H1 (cell line): Measurements from ENCODE around the gene TIMM29. TPM values are rescaled to one million over a fixed set of nuclear protein-coding genes. Genes with fewer than 3 reads are reported as not detected.
A peak's percentile ranks its signal among the peaks of the same experiment; 100 is the strongest.

ENCODE experiments used
- CTCF ChIA-PET: fragments of 300-600 bp; sonication (Branson Sonifier 250); formaldehyde crosslinking; loops from one replicate; lab custom pipeline; 2021; ENCODE audit not compliant: partially characterized antibody; lab: Charles Lee
- POLR2A ChIA-PET: fragments of 300-600 bp; sonication (Branson Sonifier 250); formaldehyde crosslinking; loops from one replicate; lab custom pipeline; 2021; ENCODE audit warnings: inconsistent platforms; ENCODE audit not compliant: partially characterized antibody; lab: Charles Lee
- DNase-seq, 2 experiments: peaks; one replicate each; pipeline versions ENCODE4 v3.0.0 to v3.0.0-alpha.2; 2010 to 2022; ENCODE audit warnings: low spot score in 2 of 2, low read depth in 1 of 2, mixed read lengths in 1 of 2
- FAIRE-seq: peaks from 2 replicates; lab custom pipeline; 2011; peaks lifted over from hg19 to GRCh38; lab: Jason Lieb, UNC
- H2AFZ ChIP-seq: 2 replicates; pipeline ENCODE4 v1.8.1; 2012; ENCODE audit warnings: low read length, inconsistent platforms
- H2AK5ac ChIP-seq: 2 replicates; pipeline ENCODE4 v1.6.1; 2013; ENCODE audit warnings: low read depth, low read length
- H2BK120ac ChIP-seq: replicated peaks from 2 replicates; pipeline ENCODE3; 2013; ENCODE audit warnings: low read depth, low read length, inconsistent platforms
- H2BK12ac ChIP-seq: 2 replicates; pipeline ENCODE4 v1.6.1; 2013; ENCODE audit warnings: low read depth, low read length
- H2BK15ac ChIP-seq: 2 replicates; pipeline ENCODE4 v1.6.1; 2013; ENCODE audit warnings: low read length
- H2BK20ac ChIP-seq: 2 replicates; pipeline ENCODE4 v1.6.1; 2013; ENCODE audit warnings: low read length
- H2BK5ac ChIP-seq: 2 replicates; pipeline ENCODE4 v1.6.1; 2013; ENCODE audit warnings: low read depth, low read length
- H3K14ac ChIP-seq: 2 replicates; pipeline ENCODE4 v1.6.1; 2013; ENCODE audit warnings: inconsistent platforms; ENCODE audit not compliant: insufficient read length
- H3K18ac ChIP-seq: 2 replicates; pipeline ENCODE4 v1.6.1; 2013; ENCODE audit warnings: low read length; ENCODE audit errors: extremely low read depth
- H3K23ac ChIP-seq: 2 replicates; pipeline ENCODE4 v1.6.1; 2013; ENCODE audit warnings: inconsistent platforms; ENCODE audit not compliant: insufficient read length
- H3K23me2 ChIP-seq: 2 replicates; pipeline ENCODE4 v1.6.1; 2013; ENCODE audit warnings: low read depth, low read length
- H3K27ac ChIP-seq: 2 replicates; pipeline ENCODE4 v1.6.1; 2011; ENCODE audit warnings: low read depth, low read length, inconsistent platforms
- H3K27me3 ChIP-seq, 4 experiments: replicated peaks in 1 of 4; 1 replicate in 1 of 4; 2 replicates in 3 of 4; pipeline versions ENCODE4 v1.6.1 to v1.8.1; 2011 to 2013; ENCODE audit warnings: low read length in 3 of 4, mild to moderate bottlenecking in 3 of 4, inconsistent platforms in 2 of 4, mixed read lengths in 2 of 4, moderate library complexity in 1 of 4; ENCODE audit not compliant: control insufficient read depth in 3 of 4, insufficient read depth in 3 of 4; ENCODE audit errors: extremely low read depth in 1 of 4
- H3K36me3 ChIP-seq, 4 experiments: 2 replicates each; pipeline versions ENCODE4 v1.6.1 to v1.8.1; 2011 to 2013; ENCODE audit warnings: mild to moderate bottlenecking in 4 of 4, low read length in 3 of 4, moderate library complexity in 2 of 4, control low read depth in 1 of 4, inconsistent platforms in 1 of 4; ENCODE audit not compliant: insufficient read depth in 4 of 4, control insufficient read depth in 2 of 4
- H3K4ac ChIP-seq: replicated peaks from 2 replicates; pipeline ENCODE3; 2013; ENCODE audit warnings: low read length, low read depth, mixed read lengths, inconsistent platforms; ENCODE audit not compliant: insufficient read length
- H3K4me1 ChIP-seq, 4 experiments: replicated peaks in 1 of 4; 1 replicate in 1 of 4; 2 replicates in 3 of 4; pipeline versions ENCODE4 v1.6.1 to v1.8.1; 2011 to 2013; ENCODE audit warnings: low read length in 3 of 4, inconsistent platforms in 2 of 4, mixed read lengths in 1 of 4; ENCODE audit not compliant: insufficient read depth in 4 of 4, control insufficient read depth in 3 of 4
- H3K4me2 ChIP-seq, 2 experiments: 2 replicates each; pipeline versions ENCODE4 v1.6.1 to v1.8.1; 2011 to 2013; ENCODE audit warnings: low read depth in 2 of 2, low read length in 2 of 2, control low read depth in 1 of 2, inconsistent platforms in 1 of 2, mild to moderate bottlenecking in 1 of 2; ENCODE audit not compliant: insufficient read depth in 1 of 2
- H3K4me3 ChIP-seq, 4 experiments: fragments of 200-600, 300-600 bp in 1 of 4; sonication (generic), shearing (Covaris generic), sonication (Bioruptor Twin) in 1 of 4; 2 replicates each; pipeline versions ENCODE4 v1.5.1 to v1.8.1; 2011 to 2016; ENCODE audit warnings: low read length in 4 of 4, low read depth in 3 of 4, control low read depth in 2 of 4, inconsistent platforms in 2 of 4, mild to moderate bottlenecking in 2 of 4, mixed read lengths in 1 of 4, moderate library complexity in 1 of 4; ENCODE audit not compliant: insufficient read depth in 2 of 4; ENCODE audit errors: extremely low read depth in 1 of 4
- H3K56ac ChIP-seq: replicated peaks from 2 replicates; pipeline ENCODE3; 2013; ENCODE audit warnings: low read depth, mild to moderate bottlenecking, mixed read lengths, low read length, inconsistent platforms; ENCODE audit not compliant: insufficient read length
- H3K79me1 ChIP-seq: 2 replicates; pipeline ENCODE4 v1.6.1; 2013; ENCODE audit warnings: low read depth, low read length, control low read depth
- H3K79me2 ChIP-seq, 2 experiments: 2 replicates each; pipeline versions ENCODE4 v1.6.1 to v1.8.1; 2012 to 2013; ENCODE audit warnings: low read length in 2 of 2, mild to moderate bottlenecking in 2 of 2, inconsistent platforms in 1 of 2; ENCODE audit not compliant: insufficient read depth in 2 of 2, control insufficient read depth in 1 of 2
- H3K9ac ChIP-seq, 4 experiments: replicated peaks in 1 of 4; 1 replicate in 1 of 4; 2 replicates in 3 of 4; pipeline versions ENCODE4 v1.6.1 to v1.8.1; 2011 to 2013; ENCODE audit warnings: low read depth in 3 of 4, low read length in 3 of 4, control low read depth in 2 of 4, mild to moderate bottlenecking in 2 of 4, moderate library complexity in 2 of 4, inconsistent platforms in 1 of 4; ENCODE audit errors: extremely low read depth in 1 of 4
- H3K9me3 ChIP-seq, 2 experiments: 2 replicates each; pipeline versions ENCODE4 v1.6.1 to v1.8.1; 2012 to 2013; ENCODE audit warnings: mild to moderate bottlenecking in 2 of 2, moderate library complexity in 2 of 2, control low read depth in 1 of 2, inconsistent platforms in 1 of 2, low read depth in 1 of 2, low read length in 1 of 2, mixed read lengths in 1 of 2; ENCODE audit not compliant: insufficient read depth in 2 of 2
- H4K20me1 ChIP-seq, 2 experiments: replicated peaks in 1 of 2; 2 replicates each; pipeline versions ENCODE3 to v1.8.1; 2011 to 2013; ENCODE audit warnings: inconsistent platforms in 2 of 2, low read length in 2 of 2, mild to moderate bottlenecking in 1 of 2; ENCODE audit not compliant: insufficient read depth in 2 of 2, control insufficient read depth in 1 of 2
- H4K5ac ChIP-seq: 2 replicates; pipeline ENCODE4 v1.6.1; 2013; ENCODE audit warnings: low read length, low read depth, mixed read lengths, inconsistent platforms; ENCODE audit not compliant: insufficient read length
- H4K8ac ChIP-seq: 2 replicates; pipeline ENCODE4 v1.8.0; 2013; ENCODE audit warnings: mild to moderate bottlenecking, moderate library complexity, low read length, inconsistent platforms; ENCODE audit not compliant: insufficient read depth; ENCODE audit errors: extremely low read depth
- H4K91ac ChIP-seq: replicated peaks from 2 replicates; pipeline ENCODE3; 2013; ENCODE audit warnings: low read length, mixed read lengths, inconsistent platforms; ENCODE audit not compliant: insufficient read length
- CBX5 ChIP-seq: fragments of 300-800, 300-1000 bp; sonication (generic); IDR thresholded peaks from 2 replicates; pipeline ENCODE4 v1.7.1; 2016; ENCODE audit warnings: antibody characterized with exemption, low read length, low read depth
- CEBPB ChIP-seq: IDR thresholded peaks from 2 replicates; pipeline ENCODE4 v1.6.1; 2012; ENCODE audit warnings: low read depth, low read length
- CHD2 ChIP-seq: IDR thresholded peaks from 2 replicates; pipeline ENCODE4 v1.6.1; 2012; ENCODE audit warnings: low read length, improper control_type of control experiment
- JUN ChIP-seq: IDR thresholded peaks from 2 replicates; pipeline ENCODE4 v1.6.1; 2011; ENCODE audit warnings: low read depth, mild to moderate bottlenecking, improper control_type of control experiment, low read length
- POU5F1 ChIP-seq: IDR thresholded peaks from 2 replicates; pipeline ENCODE4 v1.6.1; 2011; ENCODE audit warnings: low read depth, mild to moderate bottlenecking, low read length, moderate library complexity
- RAD21 ChIP-seq, 2 experiments: IDR thresholded peaks in 1 of 2; conservative IDR thresholded peaks in 1 of 2; 2 replicates each; pipeline ENCODE4 v1.6.1; 2011; ENCODE audit warnings: low read depth in 2 of 2, low read length in 2 of 2, improper control_type of control experiment in 1 of 2, inconsistent platforms in 1 of 2, mild to moderate bottlenecking in 1 of 2, moderate library complexity in 1 of 2
- RNF2 ChIP-seq: fragments of 200-900, 300-1000 bp; sonication (generic); IDR thresholded peaks from 2 replicates; pipeline ENCODE4 v1.7.1; 2016; ENCODE audit warnings: borderline replicate concordance, low read depth, mild to moderate bottlenecking, antibody characterized with exemption, low read length; ENCODE audit not compliant: poor library complexity, severe bottlenecking; ENCODE audit errors: missing control alignments
- SIRT6 ChIP-seq: IDR thresholded peaks from one replicate; pipeline ENCODE4 v1.7.1; 2012; ENCODE audit warnings: low read length, inconsistent platforms
- SRF ChIP-seq: IDR thresholded peaks from 2 replicates; pipeline ENCODE4 v1.6.1; 2011; ENCODE audit warnings: mild to moderate bottlenecking, low read depth, low read length, moderate library complexity
- SUZ12 ChIP-seq: fragments of 200-600 bp; sonication (generic); IDR thresholded peaks from 2 replicates; pipeline ENCODE4 v1.6.1; 2012; ENCODE audit warnings: mild to moderate bottlenecking, inconsistent platforms, low read length, moderate library complexity, mixed read lengths
- WGBS, 2 experiments: shearing (Covaris generic) in 1 of 2; methylation state at CpG; one replicate each; pipeline versions ENCODE4 v1.1.6 to v1.1.7; 2013 to 2015; ENCODE audit warnings: low lambda C conversion rate in 2 of 2, mixed read lengths in 2 of 2, inconsistent platforms in 1 of 2, low coverage in 1 of 2, missing lambda C conversion rate in 1 of 2; ENCODE audit not compliant: insufficient replicate concordance in 2 of 2, insufficient coverage in 1 of 2, insufficient read length in 1 of 2; ENCODE audit errors: extremely low coverage in 1 of 2, missing lambda C conversion rate in 1 of 2; 5-methylcytosine and 5-hydroxymethylcytosine counted together
- polyA plus RNA-seq, 7 experiments: library from polyadenylated mRNA; depleted of rRNA in 3 of 7; stranded (reverse) in 5 of 7; unstranded in 2 of 7; fragments of >200 nt in 5 of 7; fragments of 200-250 nt in 2 of 7; gene quantifications; 1 replicate in 5 of 7; 2 replicates in 1 of 7; 4 replicates in 1 of 7; pipeline versions ENCODE4 v1.2.1 to v1.2.3, GENCODE V29; 2011 to 2013; ENCODE audit warnings: missing spikeins in 2 of 7, mixed read lengths in 2 of 7
- total RNA-seq: library from RNA; stranded (reverse); fragmentation: NEBNext Ultra II Directional; extraction: Animal tissue kit (Norgen Biotek cat#: 25700); gene quantifications from 2 replicates; pipeline ENCODE4 v1.2.1, GENCODE V29; 2021
- TF ChIP-seq, protein P1 (sequence below): IDR thresholded peaks from 2 replicates; pipeline ENCODE4 v1.6.1; 2011; ENCODE audit warnings: low read depth, mild to moderate bottlenecking, low read length; ENCODE audit not compliant: insufficient read depth

TIMM29 gene
- total and polyA plus RNA-seq, 2 of the 8 experiments (the other 6 are each of a cell fraction or from before 2014, with no cell fraction given) = 15.9 to 24.0 TPM

DNA sequence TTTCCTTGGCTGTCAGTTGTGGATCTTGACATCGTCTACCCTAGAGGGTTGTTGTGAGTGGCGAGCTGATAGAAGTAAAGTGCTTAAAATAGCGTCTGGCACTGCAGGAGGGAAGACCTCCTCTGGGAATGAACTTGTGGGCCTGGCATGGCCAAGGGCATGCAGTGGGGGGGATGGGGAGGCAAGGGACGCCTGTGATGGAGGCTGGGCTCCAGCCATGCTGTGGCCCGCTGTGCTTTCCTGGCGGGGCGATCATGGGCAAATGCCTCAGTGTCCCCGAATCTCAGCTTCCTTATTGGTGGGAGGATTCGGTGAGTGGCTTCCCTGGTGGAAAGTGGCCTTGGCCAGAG lies 46.5 kb upstream of the TIMM29 start:
- Histone ChIP-seq H3K56ac (no peak overlapping the region), H3K27me3 (no peaks in the 10 kb centered on the region), H3K27ac (0 out of 2 replicates have a peak overlapping the region, but pooled peaks have one; percentile 30), H2BK5ac (peak overlapping the region; percentile 97; the same call in 1 of the 2 replicates), H2AFZ (no peak overlapping the region), H3K14ac (no peak overlapping the region), H3K18ac (peak overlapping the region; percentile 72; the same call in 1 of the 2 replicates), H4K5ac (no peak overlapping the region), H3K4me1 (peaks cover 26 to 45% (median 38%) of the 10 kb centered on the region in 4 experiments), H2BK12ac (peak overlapping the region; percentile 77; the same call in 1 of the 2 replicates), H3K4ac (no peak overlapping the region), H2AK5ac (peak overlapping the region; percentile 84; the same call in 1 of the 2 replicates), H3K4me2 (peak overlapping the region; percentile 42 to 57; a peak in 2 of 4 replicates), H4K8ac (no peak overlapping the region), H2BK15ac (no peak overlapping the region), H2BK20ac (peak overlapping the region; percentile 91), H3K23ac (no peak overlapping the region), H2BK120ac (no peak overlapping the region), H3K79me1 (peaks cover 29% of the 10 kb centered on the region), H4K91ac (peak overlapping the region; percentile 29), H3K4me3 (peak overlapping the region in 1 of 4 experiments; percentile 24; a peak in 1 of 8 replicates), H3K9me3 (no peaks in the 10 kb centered on the region), H3K36me3 (no peaks in the 10 kb centered on the region), H3K79me2 (peaks cover 4 to 91% of the 10 kb centered on the region in 2 experiments; a peak in 3 of 4 replicates), H3K23me2 (no peaks in the 10 kb centered on the region), H3K9ac (no peak overlapping the region), H4K20me1 (peaks cover 0 to 4% of the 10 kb centered on the region in 2 experiments)
- FAIRE-seq = no peak
- no peak for DNase-seq
- TF ChIP-seq SRF = no peak
- TF ChIP-seq SUZ12 = no peak
- TF ChIP-seq RNF2 = no peak
- no peak for TF ChIP-seq CHD2
- no peak for TF ChIP-seq RAD21 (IDR thresholded peaks at IDR 0.05 in 1 of 2, conservative IDR thresholded peaks at IDR 0.05 in 1 of 2; ENCODE audit: low read depth in 2 of 2, low read length in 2 of 2)
- TF ChIP-seq, protein P1, sequence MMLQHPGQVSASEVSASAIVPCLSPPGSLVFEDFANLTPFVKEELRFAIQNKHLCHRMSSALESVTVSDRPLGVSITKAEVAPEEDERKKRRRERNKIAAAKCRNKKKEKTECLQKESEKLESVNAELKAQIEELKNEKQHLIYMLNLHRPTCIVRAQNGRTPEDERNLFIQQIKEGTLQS = no peak
- no peak for TF ChIP-seq CBX5
- no peak for TF ChIP-seq POU5F1
- TF ChIP-seq JUN = no peak
- TF ChIP-seq SIRT6 = no peak
- no peak for TF ChIP-seq CEBPB
- WGBS, 2 experiments = 74% methylated on average over 9 of the region's 9 CpGs; no CpG with 5 or more reads in 1 of the 2 experiments
- CTCF ChIA-PET = interaction anchor here (0.7 to 11.7 kb wide), 7 partner anchors 9 to 51 kb away, joined by 3 to 103 read pairs (median 13); partner anchors contain the start of genes CARM1 and TMED1
- POLR2A ChIA-PET = interaction anchor here (0.6 to 6.4 kb wide), 10 partner anchors 8 to 223 kb away, joined by 3 to 72 read pairs (median 4); partner anchors contain the start of genes CARM1 and TMED1
